Gastroesophageal sphincter (tissue), 4 donors: ENCODE measurements around the gene LRPAP1. TPM values are rescaled to one million over a fixed set of nuclear protein-coding genes. Genes with fewer than 3 reads are reported as not detected.
"Not testable (repeated sequence)": the region's sequence is repeated elsewhere in the genome, so short reads cannot be mapped to it uniquely, and the experiment has no call there.

Experiments
- ATAC-seq: fragments of 150-250 bp; one replicate; pipeline ENCODE4 v1.9.1; 2016; ENCODE audit warnings: mild to moderate bottlenecking, moderate library complexity
- H3K27ac ChIP-seq, 4 donors: fragments of 200-600 bp; sonication (generic) in 3 of 4; 1 replicate in 3 of 4; 2 replicates in 1 of 4; pipeline ENCODE4 v1.5.1; 2016 to 2019
- H3K27me3 ChIP-seq: fragments of 200-600 bp; sonication (generic); one replicate; pipeline ENCODE4 v1.5.1; 2019
- H3K36me3 ChIP-seq, 2 donors: fragments of 200-600 bp; sonication (generic); one replicate each; pipeline ENCODE4 v1.5.1; 2019; ENCODE audit warnings: control low read depth in 1 of 2
- H3K4me1 ChIP-seq, 3 donors: fragments of 200-600 bp; sonication (generic); 1 replicate in 2 of 3; 2 replicates in 1 of 3; pipeline ENCODE4 v1.5.1; 2016 to 2019; ENCODE audit warnings: control low read depth in 2 of 3
- H3K4me3 ChIP-seq, 2 donors: fragments of 200-600 bp; sonication (generic); one replicate each; pipeline ENCODE4 v1.5.1; 2019; ENCODE audit warnings: mild to moderate bottlenecking in 1 of 2, moderate library complexity in 1 of 2
- H3K9me3 ChIP-seq, 3 donors: fragments of 200-600 bp; sonication (generic); one replicate each; pipeline ENCODE4 v1.5.1; 2017 to 2019; ENCODE audit warnings: control low read depth in 2 of 3
- EP300 ChIP-seq: sonication (generic); formaldehyde crosslinking; IDR thresholded peaks from one replicate; pipeline ENCODE4 v1.6.1; 2017; ENCODE audit warnings: antibody characterized with exemption, mild to moderate bottlenecking
- POLR2A ChIP-seq, 2 donors: fragments of 450-650 bp; IDR thresholded peaks; one replicate each; pipeline ENCODE4 v1.6.1; 2017; ENCODE audit warnings: antibody characterized with exemption in 2 of 2, mild to moderate bottlenecking in 2 of 2, moderate library complexity in 1 of 2
- POLR2AphosphoS5 ChIP-seq: sonication (generic); formaldehyde crosslinking; IDR thresholded peaks from one replicate; pipeline ENCODE4 v1.6.1; 2017; ENCODE audit warnings: antibody characterized with exemption
- WGBS, 2 donors: methylation state at CpG; one replicate each; pipeline ENCODE4 v1.1.5; 2018; ENCODE audit warnings: low coverage in 1 of 2; 5-methylcytosine and 5-hydroxymethylcytosine counted together
- total RNA-seq, 4 donors: library from RNA; depleted of rRNA; stranded (reverse); fragments of >200 nt; gene quantifications; one replicate each; pipeline ENCODE4 v1.1.0, GENCODE V29; 2016
- TF ChIP-seq, protein P1 (sequence below), 4 experiments: fragments of 200-600 bp in 2 of 4; fragments of 450-650 bp in 2 of 4; sonication (generic) in 1 of 4; IDR thresholded peaks; one replicate each; pipeline ENCODE4 v1.5.1; 2017 to 2019; ENCODE audit warnings: antibody characterized with exemption in 4 of 4, mild to moderate bottlenecking in 2 of 4, moderate library complexity in 2 of 4

LRPAP1 gene
- total RNA-seq = 100 to 1,000 TPM; 180 to 267 (median 201) TPM

GRCh38 chr4:3531879-3532750, at the start of gene LRPAP1:
Gene LRPAP1 (minus strand): TSS chr4:3532422. CDS start chr4:3532412, 10 bp downstream.
- H3K36me3 ChIP-seq = peaks cover 0 to 27% of the 10 kb centered on the region in 2 donors
- peak within 1 kb of the TSS; percentile 70 to 94 for H3K4me3 ChIP-seq
- H3K9me3 ChIP-seq = no peaks in the 10 kb centered on the region
- peak; percentile 96 for ATAC-seq
- peaks cover 0 to 52% (median 20%) of the 10 kb centered on the region in 3 donors for H3K4me1 ChIP-seq
- H3K27ac ChIP-seq = peak within 1 kb of the TSS; percentile 34 to 85 (median 76)
- 0% methylated on average over 5 of the region's 84 CpGs; no CpG with 5 or more reads in 1 of the 2 donors for WGBS, 2 donors
- H3K27me3 ChIP-seq = no peaks in the 10 kb centered on the region
- TF ChIP-seq POLR2AphosphoS5 (peak; percentile 92), POLR2A (IDR thresholded peaks at IDR 0.05) (peak; percentile 88 to 90), EP300 (no peak)
- TF ChIP-seq, protein P1, sequence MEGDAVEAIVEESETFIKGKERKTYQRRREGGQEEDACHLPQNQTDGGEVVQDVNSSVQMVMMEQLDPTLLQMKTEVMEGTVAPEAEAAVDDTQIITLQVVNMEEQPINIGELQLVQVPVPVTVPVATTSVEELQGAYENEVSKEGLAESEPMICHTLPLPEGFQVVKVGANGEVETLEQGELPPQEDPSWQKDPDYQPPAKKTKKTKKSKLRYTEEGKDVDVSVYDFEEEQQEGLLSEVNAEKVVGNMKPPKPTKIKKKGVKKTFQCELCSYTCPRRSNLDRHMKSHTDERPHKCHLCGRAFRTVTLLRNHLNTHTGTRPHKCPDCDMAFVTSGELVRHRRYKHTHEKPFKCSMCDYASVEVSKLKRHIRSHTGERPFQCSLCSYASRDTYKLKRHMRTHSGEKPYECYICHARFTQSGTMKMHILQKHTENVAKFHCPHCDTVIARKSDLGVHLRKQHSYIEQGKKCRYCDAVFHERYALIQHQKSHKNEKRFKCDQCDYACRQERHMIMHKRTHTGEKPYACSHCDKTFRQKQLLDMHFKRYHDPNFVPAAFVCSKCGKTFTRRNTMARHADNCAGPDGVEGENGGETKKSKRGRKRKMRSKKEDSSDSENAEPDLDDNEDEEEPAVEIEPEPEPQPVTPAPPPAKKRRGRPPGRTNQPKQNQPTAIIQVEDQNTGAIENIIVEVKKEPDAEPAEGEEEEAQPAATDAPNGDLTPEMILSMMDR (IDR thresholded peaks at IDR 0.05) = peak in 1 of 4 experiments; percentile 14

- H3K27me3 ChIP-seq = peaks cover 25% of the 10 kb centered on the region
- not testable (repeated sequence) for H3K4me1 ChIP-seq, ATAC-seq, H3K27ac ChIP-seq, H3K9me3 ChIP-seq, H3K4me3 ChIP-seq, H3K36me3 ChIP-seq
- 92% methylated on average over 2 of the region's 15 CpGs; no CpG with 5 or more reads in 1 of the 2 donors for WGBS, 2 donors
Observed at GRCh38 chr4:3581334-3582090, 49.3 kb upstream of the LRPAP1 start.

DNA sequence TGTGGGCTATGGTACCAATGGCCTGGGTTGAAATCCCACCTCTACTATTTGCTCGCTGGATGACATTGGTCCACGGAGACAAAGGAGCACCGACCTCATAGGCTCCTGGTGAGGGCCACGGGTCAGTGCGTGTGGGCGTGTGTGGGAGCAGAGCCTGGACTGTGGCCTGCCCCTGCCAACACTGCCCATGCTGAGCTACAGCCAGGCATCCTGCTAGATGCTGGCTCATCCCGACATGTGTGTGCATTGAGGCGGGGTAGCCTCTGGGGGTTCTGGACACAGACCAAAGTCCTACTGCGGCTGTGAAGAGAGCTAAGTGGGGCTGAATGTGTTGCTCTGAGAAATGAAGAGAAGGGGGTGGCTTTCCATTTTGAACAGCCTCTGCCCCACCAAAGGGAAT, 48.6 kb upstream of the LRPAP1 start:
- H3K9me3 ChIP-seq, H3K27ac ChIP-seq, ATAC-seq, H3K36me3 ChIP-seq, H3K4me3 ChIP-seq, H3K4me1 ChIP-seq: not testable (repeated sequence)
- H3K27me3 ChIP-seq = peaks cover 25% of the 10 kb centered on the region
- 93% methylated on average over 6 of the region's 9 CpGs; no CpG with 5 or more reads in 1 of the 2 donors for WGBS, 2 donors

DNA sequence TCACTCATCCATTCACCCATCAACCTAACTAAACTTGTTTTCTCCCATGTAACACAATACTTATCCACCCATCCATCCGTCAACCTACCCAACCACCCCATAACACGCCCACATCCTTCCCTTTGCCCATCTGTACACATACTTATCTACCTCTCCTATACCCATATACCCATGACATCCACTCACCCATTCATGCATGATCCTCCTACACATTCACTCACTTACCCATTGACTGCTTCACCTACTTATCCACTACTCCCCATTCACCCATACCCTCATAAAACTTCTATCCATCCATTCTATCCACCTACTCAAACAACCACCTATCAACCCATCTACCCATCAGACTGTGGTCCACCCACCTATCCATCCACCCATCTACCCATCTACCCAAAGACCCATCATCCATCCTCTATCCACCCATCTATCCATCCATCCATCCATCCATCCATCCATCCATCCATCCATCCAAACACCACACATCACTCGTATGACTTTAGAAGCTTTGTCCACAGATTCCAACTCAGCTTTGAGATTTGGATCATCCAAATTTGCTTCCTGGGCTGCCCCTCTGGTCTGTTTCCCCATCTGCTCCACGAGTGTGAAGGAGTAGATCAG, 46.4 kb upstream of the LRPAP1 start:
- 81 to 86% methylated on average over 2 to 3 of the region's 4 CpGs for WGBS, 2 donors
- not testable (repeated sequence) for H3K36me3 ChIP-seq, ATAC-seq, H3K9me3 ChIP-seq, H3K4me3 ChIP-seq, H3K4me1 ChIP-seq, H3K27ac ChIP-seq
- peaks cover 28% of the 10 kb centered on the region for H3K27me3 ChIP-seq

GRCh38 chr4:3578052-3578451, 45.8 kb upstream of the LRPAP1 start:
- not testable (repeated sequence) for ATAC-seq, H3K4me3 ChIP-seq, H3K36me3 ChIP-seq, H3K4me1 ChIP-seq, H3K9me3 ChIP-seq, H3K27ac ChIP-seq
- 76 to 77% methylated on average over 2 to 3 of the region's 3 CpGs for WGBS, 2 donors
- peaks cover 28% of the 10 kb centered on the region for H3K27me3 ChIP-seq

- 33% methylated on average over 1 of the region's 11 CpGs; no CpG with 5 or more reads in 1 of the 2 donors for WGBS, 2 donors
- not testable (repeated sequence) for H3K4me3 ChIP-seq, H3K4me1 ChIP-seq, H3K9me3 ChIP-seq, ATAC-seq, H3K27ac ChIP-seq, H3K36me3 ChIP-seq
- peaks cover 30% of the 10 kb centered on the region for H3K27me3 ChIP-seq
Observed at GRCh38 chr4:3577208-3577892, 45.1 kb upstream of the LRPAP1 start.

- not testable (repeated sequence) for H3K36me3 ChIP-seq, H3K27ac ChIP-seq, H3K4me3 ChIP-seq, H3K9me3 ChIP-seq, H3K4me1 ChIP-seq
- H3K27me3 ChIP-seq = peaks cover 29% of the 10 kb centered on the region
- 100% methylated on average over 4 of the region's 21 CpGs; no CpG with 5 or more reads in 1 of the 2 donors for WGBS, 2 donors
- peak; percentile 6 for ATAC-seq
Observed at GRCh38 chr4:3576533-3577207, 44.4 kb upstream of the LRPAP1 start.

DNA sequence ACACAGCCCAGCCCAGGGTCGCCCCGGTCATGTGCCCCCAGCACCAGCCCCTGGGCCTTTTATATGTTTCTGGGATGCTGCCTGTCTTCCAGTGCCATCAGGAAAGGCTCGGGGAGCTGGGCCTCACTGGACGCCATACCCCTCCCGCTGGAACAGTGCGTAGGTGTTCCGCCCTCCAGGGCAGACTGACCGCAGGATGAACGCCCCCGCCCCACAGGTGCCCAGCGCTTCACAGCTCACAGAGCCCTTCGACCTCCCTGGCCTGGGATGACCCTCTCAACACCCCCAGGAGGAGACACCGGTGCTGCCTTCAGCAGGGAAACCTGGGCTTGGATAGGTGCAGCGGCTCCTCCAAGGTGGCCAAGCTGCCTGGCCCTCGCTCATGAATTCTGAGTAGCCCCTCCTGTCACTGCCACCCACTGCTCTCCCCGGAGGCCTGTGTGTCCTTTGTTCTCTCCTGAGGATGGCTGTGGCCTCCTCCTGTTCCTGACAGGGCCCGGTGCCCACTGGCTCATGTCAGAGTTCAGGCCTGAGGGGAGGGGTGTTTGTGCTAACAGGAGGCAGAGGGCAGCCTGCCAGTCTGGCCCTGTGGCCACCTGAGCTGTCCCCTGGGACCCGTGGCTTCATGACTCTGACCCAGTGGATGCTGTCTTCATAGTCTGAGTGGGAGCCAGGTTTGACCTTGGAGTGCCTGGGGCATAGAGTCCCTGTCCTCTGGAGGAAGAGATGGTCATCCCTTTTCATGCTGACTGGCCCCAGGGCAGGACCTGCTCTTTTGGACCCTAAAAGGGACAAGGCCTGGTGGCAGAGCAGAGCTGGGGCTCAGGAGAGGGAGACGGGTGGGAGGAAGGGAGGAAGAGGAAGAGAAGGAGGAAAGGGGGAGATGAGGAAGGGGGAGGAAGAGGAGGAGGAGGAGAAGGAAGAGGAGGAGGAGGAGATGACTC, 43.5 kb upstream of the LRPAP1 start:
- not testable (repeated sequence) for H3K9me3 ChIP-seq, H3K4me1 ChIP-seq, H3K4me3 ChIP-seq, H3K36me3 ChIP-seq, ATAC-seq, H3K27ac ChIP-seq
- 63% methylated on average over 1 of the region's 19 CpGs; no CpG with 5 or more reads in 1 of the 2 donors for WGBS, 2 donors
- H3K27me3 ChIP-seq = peaks cover 24% of the 10 kb centered on the region

DNA sequence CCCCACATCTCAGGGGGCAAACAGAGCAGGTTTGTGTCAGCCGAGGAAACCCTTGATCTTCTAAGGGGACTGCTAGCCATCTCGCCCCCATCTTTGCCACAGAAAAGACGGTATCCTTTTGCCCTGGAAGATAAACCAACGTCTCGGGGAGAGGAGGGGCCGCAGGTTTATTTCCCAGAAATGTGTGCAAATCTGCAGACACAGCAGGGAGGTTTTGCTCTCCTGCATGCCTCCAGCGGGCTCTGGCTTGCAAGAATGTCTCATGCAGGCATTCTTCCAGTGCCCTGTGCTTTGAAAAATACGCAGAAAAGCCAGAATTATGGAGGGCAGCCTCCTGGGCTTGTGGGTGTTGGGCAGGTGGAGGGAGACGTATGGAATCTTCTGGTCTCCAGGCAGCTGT, 42.6 kb upstream of the LRPAP1 start:
- H3K27ac ChIP-seq, H3K4me3 ChIP-seq, H3K36me3 ChIP-seq, H3K9me3 ChIP-seq, H3K4me1 ChIP-seq, ATAC-seq: not testable (repeated sequence)
- 80% methylated on average over 3 of the region's 9 CpGs; no CpG with 5 or more reads in 1 of the 2 donors for WGBS, 2 donors
- H3K27me3 ChIP-seq = peaks cover 26% of the 10 kb centered on the region

GRCh38 chr4:3574346-3574745, 42.1 kb upstream of the LRPAP1 start:
- H3K9me3 ChIP-seq, H3K4me1 ChIP-seq, H3K36me3 ChIP-seq, H3K4me3 ChIP-seq, H3K27ac ChIP-seq, ATAC-seq: not testable (repeated sequence)
- WGBS, 2 donors = 92% methylated on average over 20 of the region's 20 CpGs; no CpG with 5 or more reads in 1 of the 2 donors
- peaks cover 30% of the 10 kb centered on the region for H3K27me3 ChIP-seq
